ENCODE data around the gene OSTN.
"Not testable (repeated sequence)": the region's sequence is repeated elsewhere in the genome, so short reads cannot be mapped to it uniquely, and the experiment has no call there.

The OSTN gene

DNA sequence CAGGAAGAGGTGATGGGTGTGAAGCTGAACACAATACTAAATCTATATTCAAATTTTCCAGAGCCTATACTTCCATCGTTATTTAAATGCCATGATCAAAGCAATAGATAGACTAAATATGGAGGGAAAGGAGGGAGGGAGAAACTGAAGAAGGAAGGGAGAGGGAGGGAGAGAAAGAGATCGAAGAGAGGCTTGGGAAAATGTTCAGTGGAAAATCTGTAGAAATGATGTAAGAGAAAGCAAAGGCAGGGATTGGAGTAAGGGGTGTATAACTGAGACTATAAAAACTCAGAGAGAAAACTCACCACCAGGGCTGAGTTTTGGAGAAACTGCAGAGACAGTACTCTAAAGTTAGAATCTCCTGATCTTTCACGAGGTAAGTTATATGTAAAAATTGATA, at the start of gene OSTN:
Gene OSTN (plus strand): TSS at position 310 of the 400 bp plus-strand sequence. CDS start 13,292 bp downstream, outside the sequence.
- no peak for DNase-seq

DNA sequence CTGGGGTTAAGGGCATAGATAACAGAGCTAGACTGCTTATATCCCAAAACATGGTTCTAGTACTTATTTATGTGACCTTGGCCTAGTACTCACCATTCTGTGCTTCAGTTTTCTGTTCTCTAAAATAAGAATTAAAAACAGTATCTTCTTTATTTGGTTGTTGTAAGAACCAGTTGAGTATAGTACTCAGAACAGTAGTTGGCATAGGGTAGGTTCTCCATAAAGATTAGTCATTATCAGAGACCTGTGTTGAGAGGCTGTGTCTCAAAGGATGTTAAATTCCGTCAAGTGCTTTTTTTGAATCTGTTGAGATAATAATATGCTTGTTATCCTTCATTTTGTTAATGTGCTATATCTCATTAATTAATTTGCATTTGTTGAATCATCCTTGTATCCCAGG, 47.4 kb upstream of the OSTN start:
- no peak for DNase-seq

- no peak for DNase-seq
These were observed 44.2 kb upstream of the OSTN start for GRCh38 chr3:191154827-191155226.

DNA sequence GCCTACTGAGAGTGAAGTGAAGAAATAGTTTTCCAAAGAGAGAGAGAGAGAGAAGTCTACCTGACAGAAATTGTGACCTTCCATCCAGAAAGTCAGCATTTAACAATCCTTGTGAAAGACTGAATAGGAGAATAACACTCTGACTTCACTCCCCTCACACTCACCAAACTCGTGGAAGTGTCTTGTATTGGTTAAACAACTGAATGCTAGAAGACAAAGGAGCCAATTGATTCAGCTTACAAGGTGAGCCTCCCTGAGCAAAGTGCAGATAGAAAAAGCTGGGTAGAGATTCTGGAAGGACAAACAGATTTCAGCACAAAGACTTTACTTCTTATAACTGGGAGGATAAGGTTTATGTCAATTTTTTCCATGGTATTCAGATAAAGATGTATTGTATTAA, 40.8 kb upstream of the OSTN start:
- DNase-seq, result no peak

DNA sequence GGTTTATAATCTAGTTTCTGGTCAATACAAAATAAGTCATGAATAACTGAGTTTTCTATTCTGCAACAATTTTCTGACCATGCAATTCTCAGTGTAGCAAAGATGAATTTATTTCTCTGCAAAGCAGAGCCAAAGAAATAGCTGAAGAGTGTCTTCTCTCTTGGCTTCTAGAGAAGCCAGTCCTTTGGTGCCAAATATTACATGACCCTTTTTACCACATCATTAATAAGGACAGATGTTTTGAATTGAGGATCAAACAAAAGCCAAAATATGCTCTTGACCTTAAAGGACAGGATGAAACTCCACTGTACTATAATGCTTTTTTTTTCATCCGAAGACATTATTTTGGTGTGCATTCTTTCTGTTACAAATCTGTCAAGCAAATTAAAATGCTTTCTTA, 40.2 kb upstream of the OSTN start:
- no peak for DNase-seq

DNA sequence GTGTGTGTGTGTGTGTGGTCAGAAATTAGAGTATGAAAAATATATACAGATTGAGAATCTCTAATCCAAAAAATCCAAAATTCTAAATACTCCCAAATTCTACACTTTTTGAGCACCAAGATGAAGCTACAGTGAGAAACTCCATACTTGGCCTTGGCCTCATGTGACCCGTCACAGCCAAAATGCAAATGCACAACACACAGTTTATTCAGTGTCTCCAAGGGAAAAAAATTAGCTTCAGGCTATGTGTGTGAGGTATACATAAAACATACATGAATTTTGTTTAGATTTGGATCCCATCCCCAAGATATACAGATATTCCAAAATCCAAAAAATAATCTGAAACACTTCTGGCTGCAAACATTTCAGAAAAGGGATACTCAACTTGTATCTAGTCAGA, 33.2 kb upstream of the OSTN start:
- no peak for DNase-seq

DNA sequence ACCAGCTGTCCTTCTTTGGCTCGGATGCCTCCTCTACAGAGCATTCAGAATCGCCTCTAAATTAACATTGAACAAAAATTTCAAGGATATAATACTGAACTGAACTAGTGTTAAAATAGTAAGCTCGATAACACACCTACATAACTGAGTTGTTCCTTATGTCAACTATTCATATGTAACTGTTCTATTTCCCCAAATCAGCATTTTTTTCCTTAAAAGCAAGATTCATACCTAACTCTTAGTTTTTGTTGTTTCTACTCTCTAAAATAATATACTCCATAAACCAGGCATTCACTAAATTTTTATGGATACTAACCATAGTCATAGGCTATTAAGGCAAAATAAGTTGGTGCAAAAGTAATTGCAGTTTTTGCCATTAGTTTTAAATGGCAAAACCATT, 32.7 kb upstream of the OSTN start:
- DNase-seq, result no peak

- DNase-seq, result no peak
These were observed 29.5 kb upstream of the OSTN start for GRCh38 chr3:191169566-191169965.

- DNase-seq, result no peak
These were observed 28.9 kb upstream of the OSTN start for GRCh38 chr3:191170097-191170496.

DNA sequence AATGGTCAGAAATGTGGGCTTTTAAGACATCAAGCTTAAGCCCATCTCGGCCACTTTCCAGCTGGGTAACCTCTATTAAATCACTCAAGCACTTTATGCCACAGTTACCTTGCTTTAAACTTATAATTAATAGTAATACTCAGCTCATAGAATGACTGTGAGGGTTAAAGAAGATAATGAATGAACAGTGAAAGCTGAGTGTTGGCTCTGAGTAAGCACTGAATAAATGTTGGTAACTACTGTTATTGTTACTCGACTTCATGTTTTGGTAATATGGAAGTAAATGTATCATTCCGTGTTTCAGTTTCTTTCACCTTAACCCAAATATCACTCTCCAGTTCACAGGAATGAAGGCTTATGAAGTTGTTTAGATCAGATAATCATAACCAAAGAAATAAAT, 23.9 kb upstream of the OSTN start:
- DNase-seq, result no peak

DNA sequence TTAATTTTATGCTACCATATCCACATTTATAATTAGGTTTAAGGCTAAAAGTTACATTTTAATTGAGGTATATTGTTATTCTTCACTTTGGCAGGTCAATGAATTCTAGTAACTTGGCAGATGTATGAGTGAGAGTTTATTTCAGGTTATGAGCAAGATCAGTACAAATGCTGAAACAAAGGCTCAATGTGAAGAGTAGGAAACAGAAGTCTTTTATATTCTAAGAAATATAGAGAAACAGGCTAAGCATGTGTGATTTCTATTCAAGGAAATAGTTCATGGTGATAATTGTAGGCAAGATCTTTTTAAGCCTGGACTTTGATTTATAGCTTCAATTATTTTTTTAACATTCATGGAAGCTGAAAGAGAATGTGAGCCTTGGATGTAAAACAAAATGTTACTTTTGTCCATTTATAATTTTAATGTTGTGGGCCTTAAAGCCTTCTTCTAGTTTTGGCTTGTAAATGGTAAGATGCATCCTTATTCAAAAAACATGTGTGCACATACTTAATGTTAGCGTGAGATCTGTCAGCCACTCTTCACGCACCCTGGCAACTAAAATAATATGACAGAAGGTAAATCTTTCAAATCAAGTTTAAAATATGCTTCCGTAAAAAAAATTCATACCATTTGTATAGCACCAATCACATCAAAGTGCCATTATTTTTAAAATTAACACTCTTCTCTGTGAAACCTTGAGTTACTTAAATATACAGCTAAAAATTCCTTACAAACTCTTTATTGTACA, 22.8 kb upstream of the OSTN start:
- DNase-seq, result no peak

DNA sequence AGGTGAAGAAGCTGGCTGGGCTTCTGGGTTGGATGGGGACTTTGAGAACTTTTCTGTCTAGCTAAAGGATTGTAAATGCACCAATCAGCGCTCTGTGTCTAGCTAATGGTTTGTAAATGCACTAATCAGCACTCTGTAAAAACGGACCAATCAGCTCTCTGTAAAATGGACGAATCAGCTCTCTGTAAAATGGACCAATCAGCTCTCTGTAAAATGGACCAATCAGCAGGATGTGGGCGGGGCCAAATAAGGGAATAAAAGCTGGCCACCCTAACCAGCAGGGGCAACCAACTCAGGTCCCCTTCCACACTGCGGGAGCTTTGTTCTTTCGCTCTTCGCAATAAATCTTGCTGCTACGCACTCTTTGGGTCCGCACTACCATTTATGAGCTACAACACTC, 13.7 kb upstream of the OSTN start:
- DNase-seq, result not testable (repeated sequence)

DNA sequence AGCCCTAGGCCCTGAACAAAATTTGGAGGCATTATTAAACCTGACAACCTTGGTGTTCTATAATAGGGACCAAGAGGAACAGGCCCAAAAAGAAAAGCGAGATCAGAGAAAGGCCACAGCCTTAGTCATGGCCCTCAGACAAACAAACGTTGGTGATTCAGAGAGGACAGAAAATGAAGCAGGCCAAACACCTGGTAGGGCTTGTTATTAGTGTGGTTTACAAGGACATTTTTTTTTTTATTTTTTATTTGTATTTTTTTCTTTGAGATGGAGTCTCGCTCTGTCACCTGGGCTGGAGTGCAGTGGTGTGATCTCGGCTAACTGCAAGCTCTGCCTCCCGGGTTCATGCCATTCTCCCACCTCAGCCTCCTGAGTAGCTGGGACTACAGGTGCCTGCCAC, 10.8 kb upstream of the OSTN start:
- DNase-seq, result not testable (repeated sequence)

DNA sequence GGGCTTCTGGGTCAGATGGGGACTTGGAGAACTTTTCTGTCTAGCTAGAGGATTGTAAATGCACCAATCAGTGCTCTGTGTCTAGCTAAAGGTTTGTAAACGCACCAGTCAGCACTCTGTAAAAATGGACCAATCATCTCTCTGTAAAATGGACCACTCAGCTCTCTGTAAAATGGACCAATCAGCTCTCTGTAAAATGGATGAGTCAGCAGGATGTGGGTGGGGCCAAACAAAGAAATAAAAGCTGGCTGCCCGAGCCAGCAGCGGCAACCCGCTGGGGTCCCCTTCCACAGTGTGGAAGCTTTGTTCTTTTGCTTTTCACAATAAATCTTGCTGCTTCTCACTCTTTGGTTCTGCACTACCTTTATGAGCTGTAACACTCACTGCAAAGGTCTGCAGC, 6.8 kb upstream of the OSTN start:
- not testable (repeated sequence) for DNase-seq

GRCh38 chr3:191192941-191193340, 6.1 kb upstream of the OSTN start:
- no peak for DNase-seq

DNA sequence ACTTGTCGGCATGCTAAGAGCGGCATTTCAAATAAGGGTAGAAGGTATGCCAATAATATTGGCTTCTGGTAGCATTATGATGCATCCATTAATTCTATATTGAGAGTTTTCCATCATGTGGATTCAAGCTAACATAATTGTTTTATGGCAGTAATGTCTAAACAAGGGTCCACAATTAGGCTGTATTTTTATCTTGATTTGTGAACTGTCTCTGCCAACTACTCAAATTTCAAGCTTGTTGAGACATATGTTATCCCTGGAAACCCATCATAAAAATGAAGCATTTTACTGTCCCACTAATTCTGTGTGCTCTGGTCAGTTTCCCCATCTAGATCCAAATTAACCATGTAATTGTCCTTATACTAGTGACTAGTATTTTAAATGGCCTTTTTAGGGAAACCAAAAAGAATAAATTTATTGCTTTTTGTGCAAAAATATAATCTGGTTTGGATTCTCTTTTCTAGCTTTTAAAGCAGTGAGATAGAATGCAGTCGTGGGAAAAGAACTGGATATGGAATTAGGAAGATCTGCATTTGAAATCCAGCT, 1.2 kb upstream of the OSTN start:
- no peak for DNase-seq

DNA sequence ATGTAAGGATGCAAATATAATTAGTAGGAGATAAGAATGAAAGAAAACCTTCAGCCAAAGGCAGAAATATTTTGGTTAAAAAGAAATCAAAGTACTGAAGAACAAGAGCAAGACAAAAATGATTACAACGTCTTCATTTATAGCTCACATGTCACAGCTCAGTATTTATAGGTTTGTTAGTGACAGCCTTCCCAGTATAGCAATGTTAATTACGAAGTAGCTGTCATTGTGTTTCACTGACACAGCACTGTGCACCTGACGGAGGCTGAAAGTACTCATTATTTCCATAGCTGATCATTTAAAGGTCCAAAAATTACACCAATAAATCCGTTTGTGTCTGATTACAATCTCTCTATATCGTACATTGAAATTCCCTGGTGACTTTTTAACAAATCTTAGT, 561 bp upstream of the OSTN start:
- no peak for DNase-seq

GRCh38 chr3:191210032-191210431, 11.0 kb downstream of the OSTN start:
- no peak for DNase-seq

DNA sequence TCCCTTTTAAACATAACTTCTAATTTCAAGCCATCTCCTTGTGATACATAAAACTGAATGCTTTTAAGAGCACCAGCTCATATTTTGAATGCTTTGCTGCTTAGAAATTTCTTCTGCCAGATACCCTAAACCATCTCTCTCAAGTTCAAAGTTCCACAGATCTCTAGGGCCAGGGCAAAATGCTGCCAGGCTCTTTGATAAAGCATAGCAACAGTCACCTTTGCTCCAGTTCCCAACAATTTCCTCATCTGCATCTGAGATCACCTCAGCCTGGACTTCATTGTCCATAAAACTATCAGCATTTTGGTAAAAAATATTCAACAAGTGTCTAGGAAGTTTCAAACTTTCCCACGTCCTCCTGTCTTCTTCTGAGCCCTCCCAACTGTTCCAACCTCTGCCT, 17.5 kb downstream of the OSTN start:
- no peak for DNase-seq

DNA sequence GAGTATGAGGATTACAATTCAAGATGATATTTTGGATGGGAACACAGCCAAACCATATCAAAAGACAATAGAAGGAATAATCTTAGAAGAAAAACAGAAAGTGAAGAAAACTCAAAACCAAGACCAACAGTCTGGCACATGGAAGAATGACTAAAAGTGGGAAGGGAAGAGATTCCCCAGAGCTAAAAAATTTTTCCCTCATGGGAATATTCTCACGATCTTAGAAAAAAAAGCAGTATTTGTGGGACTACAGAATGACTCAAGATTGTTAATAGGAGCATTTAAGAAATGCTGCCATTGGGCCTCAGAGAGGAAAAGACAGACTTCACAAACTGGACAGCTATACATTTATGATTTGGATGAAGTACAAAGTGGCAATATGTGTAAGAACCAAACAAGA, 18.3 kb downstream of the OSTN start:
- DNase-seq, result no peak

GRCh38 chr3:191220908-191221307, 21.9 kb downstream of the OSTN start:
- DNase-seq, result no peak

DNA sequence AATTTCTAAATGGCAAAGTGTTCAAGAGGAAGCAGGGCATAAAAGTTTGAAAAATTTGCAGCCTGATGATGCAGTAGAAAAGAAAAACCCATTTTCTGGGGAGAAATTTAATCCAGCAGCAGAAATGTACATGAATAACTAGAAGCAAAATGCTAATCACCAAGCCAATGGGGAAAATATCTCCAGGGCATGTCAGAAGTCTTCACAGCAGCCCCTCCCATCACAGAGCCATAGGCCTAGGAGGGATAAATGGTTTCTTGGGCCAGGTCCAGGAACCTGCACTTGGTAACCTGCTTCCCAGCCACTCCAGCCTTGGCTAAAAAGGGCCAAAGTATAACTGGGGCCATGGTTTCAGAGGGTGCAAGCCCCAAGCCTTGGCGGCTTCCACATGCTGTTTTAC, 22.6 kb downstream of the OSTN start:
- DNase-seq, result no peak

DNA sequence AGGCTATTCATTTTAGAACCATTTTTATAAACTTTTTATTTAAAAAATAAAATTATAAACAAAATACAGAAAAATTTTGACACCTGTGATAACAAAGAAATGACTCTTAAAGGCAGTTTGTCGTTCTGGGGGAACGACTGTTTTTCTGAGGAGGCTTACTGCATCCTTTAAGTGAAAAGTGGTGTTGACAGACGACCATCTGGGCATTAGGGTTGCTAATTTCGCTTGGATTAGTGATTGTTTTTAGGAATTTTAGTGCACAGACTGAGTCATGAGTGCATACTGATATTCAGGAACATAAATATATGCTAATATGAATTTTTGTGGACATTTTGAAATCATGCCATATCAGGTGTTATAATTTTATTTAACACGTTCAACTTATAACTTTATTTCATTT, 28.5 kb downstream of the OSTN start:
- no peak for DNase-seq

DNA sequence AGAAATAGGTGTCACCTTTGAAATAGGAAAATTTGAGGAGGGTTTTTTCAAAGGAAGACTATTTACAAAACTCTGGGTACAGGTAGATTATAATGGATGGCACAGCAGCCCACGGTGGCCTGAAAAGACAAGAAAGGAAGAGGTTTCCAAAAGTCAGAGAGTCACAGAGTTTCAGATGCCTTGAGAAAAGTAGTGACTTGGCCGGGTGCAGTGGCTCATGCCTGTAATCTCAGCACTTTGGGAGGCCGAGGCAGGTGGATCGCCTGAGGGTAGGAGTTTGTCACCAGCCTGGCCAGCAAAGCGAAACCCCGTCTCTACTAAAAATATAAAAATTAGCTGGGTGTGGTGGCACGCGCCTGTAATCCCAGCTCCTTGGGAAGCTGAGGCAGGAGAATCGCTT, 35.2 kb downstream of the OSTN start:
- no peak for DNase-seq
